IPS-18a (cell line): ENCODE data around the gene SMIM27.
"Not testable (repeated sequence)": the region's sequence is repeated elsewhere in the genome, so short reads cannot be mapped to it uniquely, and the experiment has no call there.

Experiments
- H3K27ac ChIP-seq: one replicate; pipeline ENCODE4 v1.5.1; 2013; ENCODE audit warnings: low read length
- H3K27me3 ChIP-seq: one replicate; pipeline ENCODE4 v1.6.1; 2013; ENCODE audit warnings: mild to moderate bottlenecking, low read length; ENCODE audit not compliant: control insufficient read depth, insufficient read depth
- H3K36me3 ChIP-seq: one replicate; pipeline ENCODE4 v1.6.1; 2013; ENCODE audit warnings: low read depth, low read length; ENCODE audit not compliant: control insufficient read depth
- H3K4me1 ChIP-seq: one replicate; pipeline ENCODE4 v1.6.1; 2013; ENCODE audit warnings: low read depth, low read length; ENCODE audit not compliant: control insufficient read depth
- H3K4me3 ChIP-seq: one replicate; pipeline ENCODE4 v1.5.1; 2013; ENCODE audit warnings: low read length
- H3K9ac ChIP-seq: one replicate; pipeline ENCODE4 v1.6.1; 2013; ENCODE audit warnings: mild to moderate bottlenecking, low read length, moderate library complexity
- H3K9me3 ChIP-seq: one replicate; pipeline ENCODE4 v1.6.1; 2013; ENCODE audit warnings: low read depth, low read length; ENCODE audit not compliant: control insufficient read depth

SMIM27 gene

DNA sequence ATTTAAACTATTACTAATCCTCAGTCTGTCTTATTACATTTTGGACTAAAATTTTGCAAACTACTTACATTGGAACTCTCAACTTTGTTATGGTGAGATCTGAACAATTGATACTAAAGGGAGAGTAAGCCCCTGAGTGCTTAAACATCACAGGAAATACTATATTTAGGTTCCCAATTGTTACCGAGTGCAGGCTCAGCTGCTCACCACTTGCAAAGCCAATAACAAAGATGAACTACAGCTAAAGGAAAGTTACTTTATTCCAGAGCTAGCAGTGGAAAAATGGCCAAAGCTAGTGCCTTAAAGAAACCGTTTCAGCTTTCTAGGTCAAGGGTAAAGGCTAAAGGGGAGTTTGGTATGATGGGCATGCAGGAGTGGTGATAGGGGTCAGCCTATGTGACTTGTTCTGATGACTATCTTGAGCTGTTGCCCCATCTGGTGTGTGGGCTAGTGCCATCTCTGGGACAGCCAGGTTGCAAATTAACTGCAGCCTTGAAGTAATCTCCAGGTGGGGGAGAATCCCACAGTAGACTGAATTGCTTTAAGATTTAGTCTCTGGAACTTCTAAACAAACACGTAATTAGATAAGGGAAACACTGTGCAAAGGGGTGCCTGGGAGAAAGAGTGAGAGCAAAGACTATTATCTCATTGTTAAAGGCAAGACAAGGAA lies 28.6 kb downstream of the SMIM27 start:
- Histone ChIP-seq H3K27me3 (no peaks in the 10 kb centered on the region), H3K4me3 (no peak overlapping the region), H3K4me1 (peaks cover 5% of the 10 kb centered on the region), H3K9me3 (no peaks in the 10 kb centered on the region), H3K27ac (no peak overlapping the region), H3K9ac (no peak overlapping the region), H3K36me3 (no peaks in the 10 kb centered on the region)

DNA sequence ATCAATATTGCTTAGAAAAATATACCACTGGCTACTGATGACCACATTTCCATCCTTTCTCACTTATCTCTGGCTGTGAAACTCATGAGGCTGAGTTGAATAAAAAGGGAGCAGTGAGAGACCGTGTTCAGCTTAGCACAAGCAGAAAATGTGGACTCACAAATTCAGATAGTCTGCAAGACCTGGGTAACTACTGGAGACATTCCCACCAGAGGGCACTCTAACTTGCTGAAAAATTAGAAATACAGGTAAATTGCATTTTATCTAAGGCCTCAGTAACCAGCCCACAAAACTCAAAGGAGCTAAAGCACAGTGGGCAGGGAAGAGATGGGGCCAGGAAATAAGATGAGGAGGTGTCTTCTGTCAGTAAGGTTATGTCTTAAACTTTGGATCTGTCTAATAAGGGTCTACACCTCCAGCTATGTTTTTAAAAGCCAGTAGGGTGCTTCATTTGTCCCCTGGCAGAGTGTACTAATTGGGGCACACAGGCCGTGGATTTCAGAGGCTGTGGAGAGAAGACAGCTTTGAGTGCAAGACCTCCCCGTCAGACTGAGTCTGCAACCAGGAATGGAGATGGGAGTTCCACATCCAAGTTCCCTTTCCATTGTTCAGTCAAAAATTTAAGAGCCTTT lies 29.5 kb downstream of the SMIM27 start:
- H3K36me3 ChIP-seq, result no peaks in the 10 kb centered on the region
- H3K27ac ChIP-seq, result no peak overlapping the region
- no peaks in the 10 kb centered on the region for H3K27me3 ChIP-seq
- H3K9me3 ChIP-seq, result no peaks in the 10 kb centered on the region
- H3K4me3 ChIP-seq, result no peak overlapping the region
- H3K9ac ChIP-seq, result no peak overlapping the region
- peaks cover 5% of the 10 kb centered on the region for H3K4me1 ChIP-seq

DNA sequence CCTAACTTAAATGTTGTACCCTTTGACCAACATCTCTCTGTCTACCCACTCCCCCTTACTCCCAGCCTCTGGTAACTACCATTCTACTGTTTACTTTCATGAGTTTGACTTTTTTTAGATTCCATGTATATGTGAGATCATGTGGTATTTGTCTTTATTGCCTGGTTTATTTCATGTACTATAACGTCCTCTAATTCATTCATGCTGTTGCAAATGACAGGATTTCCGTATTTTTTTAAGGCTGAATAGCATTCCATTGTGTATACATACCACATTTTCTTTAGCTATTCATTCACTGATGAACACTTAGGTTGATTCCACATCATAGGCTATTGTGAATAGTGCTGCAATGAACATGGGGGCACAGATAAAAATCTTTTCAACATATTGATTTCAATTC lies 32.7 kb downstream of the SMIM27 start:
- Histone ChIP-seq H3K27ac (no peak overlapping the region), H3K9me3 (no peaks in the 10 kb centered on the region), H3K36me3 (no peaks in the 10 kb centered on the region), H3K9ac (no peak overlapping the region), H3K27me3 (no peaks in the 10 kb centered on the region), H3K4me3 (no peak overlapping the region), H3K4me1 (peaks cover 5% of the 10 kb centered on the region)

DNA sequence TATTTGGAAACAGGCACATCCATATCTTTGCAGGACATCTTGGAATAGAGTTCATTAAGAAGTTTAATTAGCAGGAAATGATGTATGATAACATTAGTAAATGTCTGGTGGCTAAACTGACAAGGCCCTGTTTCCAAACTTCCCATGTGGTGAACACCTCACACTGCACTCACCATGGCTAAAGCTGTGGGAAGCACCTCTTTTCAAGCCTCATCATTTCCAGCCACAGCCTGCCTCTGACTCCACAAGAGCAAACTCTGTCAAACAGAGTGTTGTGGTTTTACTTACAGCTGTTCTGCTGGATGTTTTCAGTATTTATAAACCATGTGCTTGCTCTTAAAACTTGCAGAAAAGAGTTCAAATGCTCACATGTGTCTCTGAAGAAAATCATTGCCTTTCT lies 35.8 kb downstream of the SMIM27 start:
- no peaks in the 10 kb centered on the region for H3K27me3 ChIP-seq
- H3K9ac ChIP-seq, result no peak overlapping the region
- no peaks in the 10 kb centered on the region for H3K36me3 ChIP-seq
- H3K4me1 ChIP-seq, result no peaks in the 10 kb centered on the region
- no peak overlapping the region for H3K4me3 ChIP-seq
- H3K9me3 ChIP-seq, result no peaks in the 10 kb centered on the region
- H3K27ac ChIP-seq, result no peak overlapping the region

DNA sequence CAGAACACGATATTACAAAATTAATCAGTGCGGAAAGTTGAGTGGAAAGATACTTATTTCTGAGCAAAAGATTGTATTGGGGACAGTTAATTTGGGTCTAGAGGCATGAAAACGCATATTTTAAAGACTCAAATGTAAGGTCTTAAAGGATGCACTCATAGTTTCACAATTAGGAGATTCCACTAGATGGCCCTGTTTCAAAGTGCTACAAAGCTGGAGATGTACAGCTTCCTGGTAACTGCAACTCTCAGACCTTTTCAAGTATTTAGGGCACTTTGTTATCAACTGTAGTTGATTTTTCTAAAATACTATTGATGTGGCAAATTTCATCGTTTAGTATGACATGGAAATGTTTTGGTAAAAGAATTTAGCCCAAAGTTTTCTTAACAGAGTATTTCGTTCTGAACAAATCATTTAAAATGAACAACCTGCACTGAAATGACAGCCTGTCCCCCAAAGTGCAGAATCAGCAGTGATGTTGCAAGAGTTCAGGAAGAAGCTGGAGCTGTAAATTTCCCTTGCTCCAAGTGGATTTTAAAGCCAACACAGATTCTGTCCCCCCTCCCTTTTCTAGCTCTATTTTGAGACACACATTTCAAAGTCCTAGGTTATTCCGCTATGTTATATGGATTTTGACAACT lies 37.1 kb downstream of the SMIM27 start:
- no peak overlapping the region for H3K27ac ChIP-seq
- no peaks in the 10 kb centered on the region for H3K9me3 ChIP-seq
- H3K36me3 ChIP-seq, result no peaks in the 10 kb centered on the region

DNA sequence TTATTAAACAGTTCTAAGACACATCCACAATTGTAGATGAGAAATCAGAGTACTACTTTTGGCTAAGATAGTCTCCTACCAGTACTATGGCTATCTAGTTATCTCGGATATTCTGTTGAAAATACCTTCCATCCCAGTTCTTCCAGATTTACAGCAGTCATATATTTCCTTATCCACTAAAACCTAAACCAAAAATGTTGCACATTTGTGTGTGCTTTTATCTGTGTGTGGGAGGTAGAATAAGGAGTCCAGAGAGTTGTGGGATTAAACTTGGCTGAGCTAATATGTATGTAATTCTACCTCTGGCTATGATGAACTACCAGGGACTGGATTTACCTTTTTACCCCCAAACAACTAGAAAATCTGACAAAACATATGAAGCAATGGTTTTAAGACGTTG lies 38.3 kb downstream of the SMIM27 start:
- no peak overlapping the region for H3K4me3 ChIP-seq
- H3K9ac ChIP-seq, result no peak overlapping the region
- no peaks in the 10 kb centered on the region for H3K36me3 ChIP-seq
- no peak overlapping the region for H3K27ac ChIP-seq
- H3K4me1 ChIP-seq, result no peaks in the 10 kb centered on the region
- H3K27me3 ChIP-seq, result no peaks in the 10 kb centered on the region
- no peaks in the 10 kb centered on the region for H3K9me3 ChIP-seq

More for the DNA sequence above, 37.1 kb downstream of the SMIM27 start:
- Histone ChIP-seq H3K27me3 (no peaks in the 10 kb centered on the region), H3K4me1 (no peaks in the 10 kb centered on the region), H3K9ac (no peak overlapping the region), H3K4me3 (no peak overlapping the region)

DNA sequence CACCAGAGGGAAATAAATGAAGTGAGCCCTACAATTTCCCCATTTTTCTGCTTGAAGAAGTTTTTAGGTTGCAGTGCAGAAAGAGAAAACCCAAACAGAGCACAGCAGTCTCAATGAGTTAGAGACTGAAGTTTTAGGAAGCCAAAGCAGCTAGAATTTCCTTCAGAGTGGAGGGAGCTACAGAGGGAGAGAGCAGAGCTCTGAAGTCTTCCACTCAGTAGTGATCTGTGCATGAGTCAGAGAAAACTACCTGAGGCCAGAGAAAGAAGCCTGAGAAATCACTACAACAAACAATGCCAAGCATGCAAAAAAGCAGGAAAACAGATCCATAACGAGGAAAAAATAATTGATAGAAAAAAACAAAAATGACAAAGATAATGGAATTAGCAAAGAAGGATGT lies 38.8 kb downstream of the SMIM27 start:
- Histone ChIP-seq H3K9ac (no peak overlapping the region), H3K9me3 (no peaks in the 10 kb centered on the region), H3K27ac (no peak overlapping the region), H3K36me3 (no peaks in the 10 kb centered on the region), H3K4me3 (no peak overlapping the region), H3K4me1 (no peaks in the 10 kb centered on the region), H3K27me3 (no peaks in the 10 kb centered on the region)

DNA sequence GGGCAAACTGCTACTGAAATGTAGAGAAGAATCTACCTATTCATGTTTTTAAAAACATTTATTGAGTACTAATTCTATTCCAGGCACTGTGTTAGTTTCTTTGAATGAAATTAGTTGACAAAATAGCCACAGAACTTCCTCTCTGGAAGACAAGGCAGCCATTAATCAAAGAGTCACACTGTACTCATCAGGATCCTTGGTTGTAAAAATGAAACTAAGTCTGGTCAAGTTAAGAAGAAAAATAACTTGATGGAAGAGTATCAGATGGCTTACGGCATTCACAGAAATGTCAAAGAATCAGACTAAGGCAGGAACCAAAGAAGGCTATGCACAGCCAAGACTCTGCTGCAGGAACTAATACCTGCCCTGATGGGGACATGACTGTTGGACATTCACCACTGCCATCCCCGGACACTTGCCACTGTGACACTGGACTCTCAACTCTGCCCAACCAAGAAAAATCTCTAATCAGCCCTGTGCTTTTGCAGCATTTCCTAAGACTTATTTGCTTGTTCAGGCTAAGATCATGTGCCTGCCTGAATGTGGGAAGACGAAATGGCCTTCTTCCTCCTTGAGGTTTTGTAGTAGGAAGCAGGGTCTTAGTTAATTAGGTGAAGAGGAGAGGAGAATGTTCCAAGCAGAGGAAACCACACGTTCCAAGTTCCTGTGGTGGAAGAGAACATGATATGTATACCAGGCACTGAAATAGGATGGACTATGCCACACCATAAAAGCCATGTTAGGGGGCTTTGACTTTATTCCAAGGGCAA lies 44.2 kb downstream of the SMIM27 start:
- Histone ChIP-seq H3K27me3 (no peaks in the 10 kb centered on the region), H3K4me3 (no peak overlapping the region), H3K4me1 (no peaks in the 10 kb centered on the region), H3K36me3 (no peaks in the 10 kb centered on the region), H3K9me3 (no peaks in the 10 kb centered on the region), H3K27ac (no peak overlapping the region), H3K9ac (no peak overlapping the region)

DNA sequence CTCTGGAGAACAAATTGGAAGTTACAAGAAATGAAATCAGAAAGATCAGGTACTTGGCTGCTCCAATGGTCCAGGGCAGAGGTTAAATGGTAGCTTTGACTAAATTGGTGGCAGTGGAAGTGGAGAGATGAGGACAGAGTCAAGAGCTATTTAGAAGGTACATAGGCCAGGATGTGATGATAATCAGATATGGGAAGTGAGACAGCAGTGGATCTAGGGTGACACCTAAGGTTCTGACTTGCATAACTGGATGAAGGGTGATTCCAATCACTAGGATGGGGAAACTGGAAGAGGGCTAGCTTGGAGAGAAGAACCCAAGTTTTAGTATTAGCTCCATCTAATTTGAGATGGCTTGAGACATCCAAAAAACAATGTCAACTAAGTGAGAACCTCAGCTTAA lies 44.8 kb downstream of the SMIM27 start:
- H3K9ac ChIP-seq, result no peak overlapping the region
- no peak overlapping the region for H3K4me3 ChIP-seq
- H3K27ac ChIP-seq, result no peak overlapping the region
- no peaks in the 10 kb centered on the region for H3K27me3 ChIP-seq
- no peaks in the 10 kb centered on the region for H3K36me3 ChIP-seq
- H3K4me1 ChIP-seq, result no peaks in the 10 kb centered on the region
- H3K9me3 ChIP-seq, result no peaks in the 10 kb centered on the region

DNA sequence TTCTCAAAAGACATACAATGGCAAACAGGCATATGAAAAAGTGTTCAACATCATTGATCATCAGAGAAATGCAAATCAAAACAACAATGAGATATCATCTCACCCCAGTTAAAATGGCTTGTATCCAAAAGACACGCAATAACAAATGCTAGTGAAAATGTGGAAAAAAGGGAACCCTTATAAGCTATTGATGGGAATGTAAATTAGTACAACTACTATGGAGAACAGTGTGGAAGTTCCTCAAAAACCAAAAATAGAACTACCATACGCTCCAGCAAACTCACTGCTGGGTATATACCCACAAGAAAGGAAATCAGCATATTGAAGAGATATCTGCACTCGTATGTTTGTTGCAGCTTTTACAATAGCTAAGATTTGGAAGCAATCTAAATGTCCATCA lies 46.9 kb downstream of the SMIM27 start:
- H3K9me3 ChIP-seq, H3K27ac ChIP-seq, H3K4me1 ChIP-seq, H3K36me3 ChIP-seq, H3K27me3 ChIP-seq, H3K4me3 ChIP-seq, H3K9ac ChIP-seq: not testable (repeated sequence)
